Measurements from ENCODE around the gene PRM2. TPM values are rescaled to one million over a fixed set of nuclear protein-coding genes. Genes with fewer than 3 reads are reported as not detected.

PRM2 gene
- total and polyA plus RNA-seq, 2 donors (not counting 3 experiments of a cell fraction or from before 2014, with no cell fraction given) = not detected

DNA sequence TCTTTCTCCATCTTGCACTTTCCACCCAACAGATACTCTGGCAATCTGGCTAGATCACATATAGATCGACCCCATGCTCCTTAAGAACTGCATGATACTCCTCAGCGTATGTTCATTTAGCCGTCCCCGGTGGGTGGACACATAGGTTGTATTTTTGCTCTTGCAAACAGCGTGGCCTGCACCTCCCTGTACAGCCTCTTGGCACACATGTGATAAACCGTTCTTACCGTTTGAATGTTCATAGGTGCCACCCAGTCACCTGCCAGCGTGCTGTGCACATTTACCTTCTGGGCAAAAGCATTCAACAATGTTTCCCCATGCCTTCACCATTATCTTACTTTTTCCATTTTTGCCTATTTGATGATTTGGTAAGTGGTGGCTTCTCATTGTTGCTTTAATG lies 13.4 kb downstream of the PRM2 start:
- ChIA-PET CTCF (interaction anchor here (1.0 to 1.4 kb wide), 2 partner anchors 94 to 292 kb away, joined by 3 to 7 read pairs; no protein-coding TSS in a partner anchor), POLR2A (no interaction called here)
- H3K27ac ChIP-seq (ENCODE audit: insufficient read depth, low read depth, low read length) = no peak overlapping the region
- FAIRE-seq = no peak
- TF ChIP-seq GATA2 (IDR thresholded peaks at IDR 0.05; ENCODE audit: insufficient read depth, insufficient read length, low read depth, low read length) = no peak
- TF ChIP-seq, protein P1, sequence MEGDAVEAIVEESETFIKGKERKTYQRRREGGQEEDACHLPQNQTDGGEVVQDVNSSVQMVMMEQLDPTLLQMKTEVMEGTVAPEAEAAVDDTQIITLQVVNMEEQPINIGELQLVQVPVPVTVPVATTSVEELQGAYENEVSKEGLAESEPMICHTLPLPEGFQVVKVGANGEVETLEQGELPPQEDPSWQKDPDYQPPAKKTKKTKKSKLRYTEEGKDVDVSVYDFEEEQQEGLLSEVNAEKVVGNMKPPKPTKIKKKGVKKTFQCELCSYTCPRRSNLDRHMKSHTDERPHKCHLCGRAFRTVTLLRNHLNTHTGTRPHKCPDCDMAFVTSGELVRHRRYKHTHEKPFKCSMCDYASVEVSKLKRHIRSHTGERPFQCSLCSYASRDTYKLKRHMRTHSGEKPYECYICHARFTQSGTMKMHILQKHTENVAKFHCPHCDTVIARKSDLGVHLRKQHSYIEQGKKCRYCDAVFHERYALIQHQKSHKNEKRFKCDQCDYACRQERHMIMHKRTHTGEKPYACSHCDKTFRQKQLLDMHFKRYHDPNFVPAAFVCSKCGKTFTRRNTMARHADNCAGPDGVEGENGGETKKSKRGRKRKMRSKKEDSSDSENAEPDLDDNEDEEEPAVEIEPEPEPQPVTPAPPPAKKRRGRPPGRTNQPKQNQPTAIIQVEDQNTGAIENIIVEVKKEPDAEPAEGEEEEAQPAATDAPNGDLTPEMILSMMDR (IDR thresholded peaks at IDR 0.05; ENCODE audit: extremely low read depth in 1 of 2, insufficient read depth in 1 of 2, low read depth in 1 of 2, low read length in 2 of 2) = no peak
- no peak for TF ChIP-seq POLR2A (IDR thresholded peaks at IDR 0.05; ENCODE audit: low read depth, low read length)
- TF ChIP-seq JUN (IDR thresholded peaks at IDR 0.05; ENCODE audit: borderline replicate concordance, insufficient read depth, insufficient read length, low read depth) = no peak
- TF ChIP-seq EZH2 (IDR thresholded peaks at IDR 0.05; ENCODE audit: borderline replicate concordance, low read depth, low read length, severe bottlenecking) = no peak
- no peaks in the 10 kb centered on the region for H3K9me3 ChIP-seq (replicated peaks; ENCODE audit: control insufficient read depth, insufficient read depth, low read length)
- no peaks in the 10 kb centered on the region for H3K27me3 ChIP-seq (ENCODE audit: control insufficient read depth in 2 of 2, insufficient read depth in 2 of 2, low read length in 2 of 2)
- intact Hi-C loops (cut with micrococcal nuclease) (no loop called here), dilution Hi-C loops (cut with MboI; ENCODE audit: extremely low pct_ligation_motif_present, low sequenced_read_pairs) (no loop called here)
- H3K9ac ChIP-seq (replicated peaks; ENCODE audit: extremely low read depth, insufficient read depth, low read length) = no peak overlapping the region
- BruUV-seq (replicated peaks) = no TSS peak
- H2AFZ ChIP-seq (ENCODE audit: low read depth, low read length) = no peak overlapping the region
- H3K4me1 ChIP-seq (ENCODE audit: control insufficient read depth, extremely low read depth, insufficient read depth, low read length) = no peaks in the 10 kb centered on the region
- no peaks in the 10 kb centered on the region for H4K20me1 ChIP-seq (replicated peaks; ENCODE audit: control insufficient read depth, extremely low read depth, insufficient read depth, low read length)
- H3K36me3 ChIP-seq (ENCODE audit: control insufficient read depth in 2 of 2, extremely low read depth in 1 of 2, insufficient read depth in 2 of 2, low read length in 2 of 2) = no peaks in the 10 kb centered on the region
- no peaks in the 10 kb centered on the region for H3K79me2 ChIP-seq (ENCODE audit: control insufficient read depth, insufficient read depth, low read length)
- H3K4me2 ChIP-seq (ENCODE audit: insufficient read depth, low read length) = no peak overlapping the region
- no peak for DNase-seq (ENCODE audit: low read depth, low spot score)
- H3K9me1 ChIP-seq (replicated peaks; ENCODE audit: control insufficient read depth, extremely low read depth, insufficient read depth, low read length) = no peaks in the 10 kb centered on the region
- no peak overlapping the region for H3K4me3 ChIP-seq (replicated peaks in 1 of 3; ENCODE audit: insufficient read depth in 1 of 3, low read depth in 1 of 3, low read length in 3 of 3)

GRCh38 chr16:11260596-11260966 lies 15.7 kb downstream of the PRM2 start:
- no peaks in the 10 kb centered on the region for H3K9me3 ChIP-seq (replicated peaks; ENCODE audit: control insufficient read depth, insufficient read depth, low read length)
- no peaks in the 10 kb centered on the region for H3K79me2 ChIP-seq (ENCODE audit: control insufficient read depth, insufficient read depth, low read length)
- no peaks in the 10 kb centered on the region for H3K27me3 ChIP-seq (ENCODE audit: control insufficient read depth in 2 of 2, insufficient read depth in 2 of 2, low read length in 2 of 2)
- no peak overlapping the region for H2AFZ ChIP-seq (ENCODE audit: low read depth, low read length)
- peaks cover 5% of the 10 kb centered on the region for H3K4me1 ChIP-seq (ENCODE audit: control insufficient read depth, extremely low read depth, insufficient read depth, low read length)
- no peak for DNase-seq (ENCODE audit: low read depth, low spot score)
- no peaks in the 10 kb centered on the region for H4K20me1 ChIP-seq (replicated peaks; ENCODE audit: control insufficient read depth, extremely low read depth, insufficient read depth, low read length)
- H3K9me1 ChIP-seq (replicated peaks; ENCODE audit: control insufficient read depth, extremely low read depth, insufficient read depth, low read length) = no peaks in the 10 kb centered on the region
- no TSS peak for BruUV-seq (replicated peaks)
- ChIA-PET POLR2A (no interaction called here), CTCF (interaction anchor here (2.1 to 8.3 kb wide), 2 partner anchors 96 to 293 kb away, joined by 8 to 347 read pairs; no protein-coding TSS in a partner anchor)
- H3K4me3 ChIP-seq (replicated peaks in 1 of 3; ENCODE audit: insufficient read depth in 1 of 3, low read depth in 1 of 3, low read length in 3 of 3) = no peak overlapping the region
- no peak overlapping the region for H3K9ac ChIP-seq (replicated peaks; ENCODE audit: extremely low read depth, insufficient read depth, low read length)
- intact Hi-C loops (cut with micrococcal nuclease) = no loop called here
- TF ChIP-seq, protein P1 (IDR thresholded peaks at IDR 0.05; ENCODE audit: extremely low read depth in 1 of 2, insufficient read depth in 1 of 2, low read depth in 1 of 2, low read length in 2 of 2) = no peak
- TF ChIP-seq JUN (IDR thresholded peaks at IDR 0.05; ENCODE audit: borderline replicate concordance, insufficient read depth, insufficient read length, low read depth) (no peak), MYC (IDR thresholded peaks at IDR 0.05; ENCODE audit: low read depth, low read length) (no peak), POLR2AphosphoS5 (IDR thresholded peaks at IDR 0.05; ENCODE audit: insufficient read depth, low read depth, low read length) (no peak), EZH2 (IDR thresholded peaks at IDR 0.05; ENCODE audit: borderline replicate concordance, low read depth, low read length, severe bottlenecking) (no peak), POLR2A (IDR thresholded peaks at IDR 0.05; ENCODE audit: low read depth, low read length) (no peak), FOS (IDR thresholded peaks at IDR 0.05; ENCODE audit: borderline replicate concordance, insufficient read depth, low read length) (no peak), MAX (IDR thresholded peaks at IDR 0.05; ENCODE audit: insufficient read depth, insufficient read length) (no peak), GATA2 (IDR thresholded peaks at IDR 0.05; ENCODE audit: insufficient read depth, insufficient read length, low read depth, low read length) (no peak)
- H3K27ac ChIP-seq (ENCODE audit: insufficient read depth, low read depth, low read length) = no peak overlapping the region
- H3K36me3 ChIP-seq (ENCODE audit: control insufficient read depth in 2 of 2, extremely low read depth in 1 of 2, insufficient read depth in 2 of 2, low read length in 2 of 2) = no peaks in the 10 kb centered on the region
- dilution Hi-C loops (cut with MboI; ENCODE audit: extremely low pct_ligation_motif_present, low sequenced_read_pairs) = no loop called here
- no peak for FAIRE-seq
- no peak overlapping the region for H3K4me2 ChIP-seq (ENCODE audit: insufficient read depth, low read length)

Data from endothelial cell of umbilical vein (primary cell).